Spinal cord (tissue), 10 donors: ENCODE data around the gene TYW5. TPM values are rescaled to one million over a fixed set of nuclear protein-coding genes. Genes with fewer than 3 reads are reported as not detected.

Experiments used
- DNase-seq, 6 donors: peaks; one replicate each; pipeline versions ENCODE4 v3.0.0 to v3.0.0-alpha.2; 2013 to 2015; ENCODE audit warnings: low spot score in 6 of 6, low read depth in 4 of 6
- H3K27ac ChIP-seq: one replicate; pipeline ENCODE4 v1.5.1; 2013; ENCODE audit warnings: low read depth, low read length, control low read depth
- H3K27me3 ChIP-seq: one replicate; pipeline ENCODE4 v1.6.1; 2013; ENCODE audit warnings: low read length; ENCODE audit not compliant: control insufficient read depth, insufficient read depth
- H3K36me3 ChIP-seq: one replicate; pipeline ENCODE4 v1.6.1; 2013; ENCODE audit warnings: low read length; ENCODE audit not compliant: control insufficient read depth, insufficient read depth
- H3K4me1 ChIP-seq: one replicate; pipeline ENCODE4 v1.6.1; 2013; ENCODE audit warnings: low read length; ENCODE audit not compliant: control insufficient read depth, insufficient read depth
- H3K4me3 ChIP-seq: one replicate; pipeline ENCODE4 v1.5.1; 2013; ENCODE audit warnings: low read depth, low read length, control low read depth
- H3K9me3 ChIP-seq: one replicate; pipeline ENCODE4 v1.6.1; 2013; ENCODE audit warnings: low read length; ENCODE audit not compliant: control insufficient read depth, insufficient read depth
- WGBS: methylation state at CpG from one replicate; pipeline ENCODE4 v1.1.5; 2013; ENCODE audit warnings: missing lambda C conversion rate; ENCODE audit not compliant: insufficient coverage; 5-methylcytosine and 5-hydroxymethylcytosine counted together
- polyA plus RNA-seq, 2 donors: library from polyadenylated mRNA; unstranded; fragments of 120-200 nt; gene quantifications; one replicate each; pipeline ENCODE4 v1.2.1, GENCODE V29; 2013; ENCODE audit not compliant: insufficient read length in 2 of 2
- small RNA-seq: library from RNA; depleted of rRNA; stranded (forward); fragments of <200 nt; gene quantifications from one replicate; pipeline ENCODE3, GENCODE V24; 2014; ENCODE audit warnings: low replicate concordance
- total RNA-seq, 2 donors: library from RNA; depleted of rRNA in 1 of 2; stranded (reverse); fragments of 120-200 nt in 1 of 2; fragments of >200 nt in 1 of 2; gene quantifications; one replicate each; pipeline versions ENCODE4 v1.2.3 to v1.2.4, GENCODE V29; 2013 to 2014
- donor health status: healthy.

The TYW5 gene
- total and polyA plus RNA-seq, 4 donors, result 10.4 to 14.4 (median 11.9) TPM

GRCh38 chr2:199883474-199884212 lies 71.6 kb downstream of the TYW5 start:
- H3K4me1 ChIP-seq, result no peaks in the 10 kb centered on the region
- no peak for DNase-seq
- no peaks in the 10 kb centered on the region for H3K36me3 ChIP-seq
- H3K27me3 ChIP-seq, result no peaks in the 10 kb centered on the region
- no peak overlapping the region for H3K4me3 ChIP-seq
- H3K27ac ChIP-seq, result no peak overlapping the region
- 100% methylated on average over 1 of the region's 6 CpGs for WGBS
- H3K9me3 ChIP-seq, result no peaks in the 10 kb centered on the region

GRCh38 chr2:199882667-199883066 lies 72.6 kb downstream of the TYW5 start:
- H3K27me3 ChIP-seq, result no peaks in the 10 kb centered on the region
- no peak overlapping the region for H3K27ac ChIP-seq
- no peak for DNase-seq

More at GRCh38 chr2:199882667-199883066, 72.6 kb downstream of the TYW5 start:
- no peaks in the 10 kb centered on the region for H3K9me3 ChIP-seq
- H3K36me3 ChIP-seq, result no peaks in the 10 kb centered on the region
- no peaks in the 10 kb centered on the region for H3K4me1 ChIP-seq
- no peak overlapping the region for H3K4me3 ChIP-seq

Small RNA genes within 50 kb of the gene (small RNA-seq; reads per million reads assigned to genes)
- not detected for gene RN7SL717P

Other genes with a start within 250 kb of the TYW5 start
- gene FTCDNL1, start 104.3 kb downstream of the TYW5 start, total RNA-seq, result 1 to 10 TPM; 4.2 to 6.1 TPM
- gene FTCDNL1, start 104.3 kb downstream of the TYW5 start, polyA plus RNA-seq, result 1 to 10 TPM; 2.2 to 2.9 TPM
- gene C2orf69, start 44.2 kb downstream of the TYW5 start, total RNA-seq, result 10 to 100 TPM in 1 of 2 donors, 1 to 10 TPM in 1; 9.2 to 24.7 TPM
- gene C2orf69, start 44.2 kb downstream of the TYW5 start, polyA plus RNA-seq, result 10 to 100 TPM; 17.1 to 24.9 TPM
- 10 to 100 TPM; 15.6 to 17.1 TPM for gene MAIP1, start 91 bp upstream of the TYW5 start, total RNA-seq
- 10 to 100 TPM; 23.4 to 27.8 TPM for gene MAIP1, start 91 bp upstream of the TYW5 start, polyA plus RNA-seq